K562 (cell line): ENCODE results near the gene GZMM. TPM values are rescaled to one million over a fixed set of nuclear protein-coding genes. Genes with fewer than 3 reads are reported as not detected.

ENCODE experiments used
- ZNF407 ChIP-seq: fragments of 450-650 bp; IDR thresholded peaks from 2 replicates; pipeline ENCODE4 v1.6.1; 2016; ENCODE audit warnings: low read depth
- polyA plus RNA-seq, 8 experiments: library from polyadenylated mRNA; depleted of rRNA in 4 of 8; stranded (reverse) in 5 of 8; unstranded in 3 of 8; fragments of >200 nt; fragmentation: Nextera tagmentation in 2 of 8; fragmentation: Illumina TruSeq in 1 of 8; extraction: Ambion mirVana in 2 of 8; extraction: Trizol in 1 of 8; gene quantifications; 2 replicates each; pipeline versions ENCODE4 v1.2.1 to v1.2.3, GENCODE V29; 2011 to 2014; ENCODE audit warnings: inconsistent platforms in 1 of 8, missing spikeins in 1 of 8
- total RNA-seq, 7 experiments: library from RNA; depleted of rRNA in 6 of 7; stranded (reverse); fragments of >200 nt in 6 of 7; fragmentation: Illumina TruSeq in 2 of 7; extraction: Trizol in 2 of 7; gene quantifications; 2 replicates each; pipeline versions ENCODE4 v1.2.1 to v1.2.3, GENCODE V29; 2011 to 2021; ENCODE audit warnings: low replicate concordance in 1 of 7

GZMM gene
- total and polyA plus RNA-seq, 9 of the 15 experiments (the other 6 are each of a cell fraction or from before 2014, with no cell fraction given) = 0.08 to 2.6 (median 0.70) TPM; not detected in 2

- TF ChIP-seq ZNF407 = no peak
These were observed 23.0 kb downstream of the GZMM start (continued) for GRCh38 chr19:566844-567243.
